IPS-NIHi11 (cell line): ENCODE results near the gene DTWD2.
"Not testable (repeated sequence)": the region's sequence is repeated elsewhere in the genome, so short reads cannot be mapped to it uniquely, and the experiment has no call there.

Experiments used
- DNase-seq: peaks from one replicate; pipeline ENCODE4 v3.0.0; 2012; ENCODE audit warnings: mixed read lengths, low spot score

Gene DTWD2

DNA sequence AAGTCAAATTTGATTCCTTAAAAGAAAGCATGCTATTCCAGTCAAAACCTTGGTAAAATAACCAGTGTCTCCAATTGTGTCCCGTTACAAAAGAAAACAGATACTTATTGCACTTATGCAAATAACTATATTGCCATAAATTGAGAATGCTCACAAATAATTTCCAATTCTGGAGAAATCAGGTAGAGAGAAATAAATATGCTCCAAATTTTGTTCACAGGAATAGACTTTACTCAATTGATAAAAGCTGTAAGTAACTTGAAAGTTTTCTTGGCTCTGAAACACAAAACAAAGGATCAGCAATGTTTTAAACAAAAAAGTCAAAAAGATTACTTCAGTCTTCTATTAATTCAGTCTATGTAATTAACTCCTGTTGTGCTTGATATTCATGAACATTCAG lies 7.8 kb upstream of the DTWD2 start:
- no peak for DNase-seq

GRCh38 chr5:118994595-118994994 lies 6.2 kb upstream of the DTWD2 start:
- DNase-seq = no peak

GRCh38 chr5:118993118-118993517 lies 4.8 kb upstream of the DTWD2 start:
- not testable (repeated sequence) for DNase-seq

DNA sequence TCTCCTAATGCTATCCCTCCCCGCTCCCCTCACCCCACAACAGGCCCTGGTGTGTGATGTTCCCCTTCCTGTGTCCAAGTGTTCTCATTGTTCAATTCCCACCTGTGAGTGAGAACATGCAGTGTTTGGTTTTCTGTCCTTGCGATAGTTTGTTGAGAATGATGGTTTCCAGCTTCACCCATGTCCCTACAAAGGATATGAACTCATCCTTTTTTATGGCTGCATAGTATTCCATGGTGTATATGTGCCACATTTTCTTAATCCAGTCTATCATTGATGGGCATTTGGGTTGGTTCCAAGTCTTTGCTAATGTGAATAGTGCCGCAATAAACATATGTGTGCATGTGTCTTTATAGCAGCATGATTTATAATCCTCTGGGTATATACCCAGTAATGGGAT lies 3.7 kb upstream of the DTWD2 start:
- DNase-seq = not testable (repeated sequence)

DNA sequence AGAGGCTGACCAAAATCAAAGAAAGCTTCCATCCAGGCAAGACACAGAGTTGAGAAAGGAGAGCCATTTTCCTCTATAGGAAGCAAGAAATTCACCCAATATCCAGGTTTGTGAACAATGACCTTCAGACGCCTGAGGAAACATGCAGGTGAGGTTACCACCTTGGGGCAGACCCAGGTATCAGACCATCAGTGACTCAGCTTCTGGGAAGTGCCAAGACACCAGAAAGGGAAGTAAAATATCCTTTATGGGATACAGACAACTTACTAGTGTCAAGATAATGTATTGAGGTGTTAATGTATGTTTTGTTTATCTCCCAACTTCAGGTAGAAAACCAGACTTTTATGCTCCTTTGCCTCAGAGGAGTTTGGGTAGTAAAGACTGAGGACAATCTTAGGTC lies 2.2 kb upstream of the DTWD2 start:
- DNase-seq = no peak

- no peak for DNase-seq
Observed at GRCh38 chr5:118989816-118990215, 1.5 kb upstream of the DTWD2 start.

GRCh38 chr5:118988866-118989180 lies 476 bp upstream of the DTWD2 start:
- no peak for DNase-seq

GRCh38 chr5:118984602-118985001 lies 3.7 kb downstream of the DTWD2 start:
- DNase-seq = no peak

- DNase-seq = no peak
Observed at GRCh38 chr5:118981783-118982182, 6.6 kb downstream of the DTWD2 start.

DNA sequence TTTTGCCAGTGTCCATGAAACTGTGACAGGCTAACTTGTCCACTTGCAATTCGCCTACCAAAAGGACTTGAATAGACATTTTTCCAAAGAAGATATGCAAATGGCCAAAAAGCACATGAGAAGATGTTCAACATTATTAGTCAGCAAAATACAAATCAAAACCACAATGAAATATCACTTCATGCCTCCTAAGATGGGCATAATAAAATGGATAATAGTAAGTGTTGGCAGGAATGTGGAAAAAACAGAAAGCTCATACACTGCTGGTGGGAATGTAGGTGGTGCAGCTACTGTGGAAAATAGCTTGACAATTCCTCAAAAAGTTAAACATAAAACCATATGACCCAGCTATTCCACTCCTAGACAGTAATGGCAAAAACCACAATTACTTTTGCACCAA lies 7.9 kb downstream of the DTWD2 start:
- DNase-seq = no peak

DNA sequence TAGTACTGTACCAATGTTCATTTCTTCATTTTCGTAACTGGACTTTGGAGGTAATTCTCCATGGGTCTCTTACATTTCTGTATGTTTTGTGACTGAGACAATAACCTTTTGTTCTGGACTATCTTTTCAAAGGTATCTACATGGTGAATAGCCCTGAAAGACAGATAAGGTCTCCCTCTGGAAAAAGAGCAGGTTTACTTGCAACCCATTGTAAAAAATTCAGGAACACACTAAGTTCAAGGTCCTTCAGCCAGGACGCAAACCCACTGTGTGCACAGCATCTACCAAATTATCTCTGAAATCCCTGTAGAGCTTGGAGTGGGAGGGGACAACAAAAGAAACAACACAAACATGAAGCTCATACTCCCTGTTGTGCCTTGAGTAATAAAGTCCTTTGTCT lies 8.3 kb downstream of the DTWD2 start:
- no peak for DNase-seq

DNA sequence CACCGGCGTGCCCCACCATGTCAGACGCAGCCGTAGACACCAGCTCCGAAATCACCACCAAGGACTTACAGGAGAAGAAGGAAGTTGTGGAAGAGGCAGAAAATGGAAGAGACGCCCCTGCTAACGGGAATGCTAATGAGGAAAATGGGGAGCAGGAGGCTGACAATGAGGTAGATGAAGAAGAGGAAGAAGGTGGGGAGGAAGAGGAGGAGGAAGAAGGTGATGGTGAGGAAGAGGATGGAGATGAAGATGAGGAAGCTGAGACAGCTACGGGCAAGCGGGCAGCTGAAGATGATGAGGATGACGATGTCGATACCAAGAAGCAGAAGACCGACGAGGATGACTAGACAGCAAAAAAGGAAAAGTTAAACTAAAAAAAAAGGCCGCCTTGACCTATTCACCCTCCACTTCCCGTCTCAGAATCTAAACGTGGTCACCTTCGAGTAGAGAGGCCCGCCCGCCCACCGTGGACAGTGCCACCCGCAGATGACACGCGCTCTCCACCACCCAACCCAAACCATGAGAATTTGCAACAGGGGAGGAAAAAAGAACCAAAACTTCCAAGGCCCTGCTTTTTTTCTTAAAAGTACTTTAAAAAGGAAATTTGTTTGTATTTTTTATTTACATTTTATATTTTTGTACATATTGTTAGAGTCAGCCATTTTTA lies 14.4 kb downstream of the DTWD2 start:
- DNase-seq = not testable (repeated sequence)

- DNase-seq = no peak
Observed at GRCh38 chr5:118968925-118969375, 19.4 kb downstream of the DTWD2 start.

DNA sequence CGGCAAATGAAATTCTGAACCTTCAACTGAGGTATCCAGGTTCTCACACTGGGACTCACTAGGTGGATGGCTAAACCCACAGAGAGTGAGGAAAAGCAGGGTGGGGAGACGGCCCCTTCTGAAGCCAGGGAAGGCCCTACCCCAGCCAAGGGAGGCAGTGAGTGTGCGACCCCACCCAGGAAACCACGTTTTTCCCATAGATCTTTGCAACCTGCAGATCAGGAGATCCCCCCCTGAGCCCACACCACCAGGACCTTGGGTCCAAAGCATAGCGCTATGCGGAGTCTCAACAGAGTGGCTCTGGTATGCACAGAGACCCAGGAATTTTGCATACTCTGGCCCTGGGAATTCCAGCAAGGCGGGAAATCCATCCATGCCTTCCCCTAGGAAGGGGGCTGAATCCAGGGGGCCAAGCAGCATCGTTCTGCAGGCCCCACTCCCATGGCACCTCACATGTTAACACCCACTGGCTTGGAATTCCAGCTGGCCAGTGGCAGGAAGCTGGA lies 19.9 kb downstream of the DTWD2 start:
- no peak for DNase-seq

GRCh38 chr5:118967059-118967508 lies 21.3 kb downstream of the DTWD2 start:
- no peak for DNase-seq

DNA sequence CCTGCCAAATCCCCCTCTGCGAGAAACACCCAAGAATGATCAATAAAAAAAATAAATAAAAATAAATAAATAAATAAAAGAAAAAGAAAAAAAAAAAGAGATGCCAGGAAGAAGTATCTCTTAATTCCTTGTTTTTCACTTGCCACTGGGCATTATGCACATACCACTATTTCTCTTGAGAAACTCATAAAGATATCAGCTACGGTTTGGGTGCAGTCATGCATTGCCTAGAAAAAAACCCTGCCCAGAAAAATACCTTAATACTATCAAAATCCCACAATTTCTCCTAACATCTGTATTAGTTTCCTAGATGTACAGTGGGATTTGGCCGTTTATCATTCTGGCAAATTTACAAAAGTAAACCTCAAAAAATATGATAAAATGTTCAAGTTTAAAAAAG lies 22.5 kb downstream of the DTWD2 start:
- DNase-seq = no peak

GRCh38 chr5:118964970-118965369 lies 23.4 kb downstream of the DTWD2 start:
- not testable (repeated sequence) for DNase-seq

GRCh38 chr5:118964388-118964787 lies 24.0 kb downstream of the DTWD2 start:
- not testable (repeated sequence) for DNase-seq

DNA sequence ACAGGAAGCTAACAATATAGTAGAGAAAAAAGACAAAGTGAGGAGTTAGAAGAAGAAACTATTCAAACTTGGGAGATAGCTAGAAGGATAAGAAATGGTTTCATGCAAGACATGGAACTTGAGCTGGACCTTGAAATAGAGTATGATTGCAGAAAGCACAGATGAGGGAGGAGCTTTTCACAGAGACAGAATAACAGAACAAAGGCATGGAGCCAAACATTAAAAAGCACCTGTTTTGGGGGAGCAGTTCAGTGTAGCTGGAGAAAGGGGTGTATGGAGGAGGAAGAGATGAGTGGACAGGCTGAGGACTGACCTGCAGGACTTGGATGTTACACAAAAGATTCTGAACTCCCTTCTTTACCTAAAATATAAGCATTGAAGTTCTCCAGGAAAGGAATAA lies 25.2 kb downstream of the DTWD2 start:
- DNase-seq = no peak

- no peak for DNase-seq
Observed at GRCh38 chr5:118960557-118960956, 27.8 kb downstream of the DTWD2 start.

- no peak for DNase-seq
Observed at GRCh38 chr5:118956727-118957126, 31.6 kb downstream of the DTWD2 start.

- DNase-seq = no peak
Observed at GRCh38 chr5:118953652-118954005, 34.7 kb downstream of the DTWD2 start.

- DNase-seq = no peak
Observed at GRCh38 chr5:118952992-118953651, 35.2 kb downstream of the DTWD2 start.

GRCh38 chr5:118952306-118952705 lies 36.0 kb downstream of the DTWD2 start:
- peak; percentile 33 for DNase-seq
